ENCODE results near the gene SLC43A1.

Gene SLC43A1

DNA sequence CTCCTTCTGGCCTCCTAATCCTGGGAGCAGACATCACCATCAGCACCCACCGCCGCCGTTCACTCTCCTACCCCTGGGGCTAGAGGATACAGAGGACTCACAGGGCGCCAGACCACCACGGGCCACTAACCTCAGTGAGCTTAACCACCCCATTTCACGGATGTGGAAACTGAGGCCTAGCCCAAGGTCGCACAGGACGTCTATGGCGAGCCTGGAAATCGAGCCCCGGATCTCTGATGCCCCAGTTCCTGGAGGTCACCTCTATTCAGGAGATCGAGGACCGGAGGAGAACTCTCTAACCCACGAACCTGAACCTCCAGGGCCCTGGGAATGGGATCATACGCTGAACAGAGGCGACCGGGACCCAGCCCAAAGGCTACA is 14.7 kb upstream of the SLC43A1 start:
- H3K27ac ChIP-seq, result peak overlapping the region; percentile 41
- no peak for DNase-seq (ENCODE audit: low read depth, low spot score)

- H3K27ac ChIP-seq, result no peak overlapping the region
Observed at GRCh38 chr11:57529012-57529411, 13.5 kb upstream of the SLC43A1 start.

DNA sequence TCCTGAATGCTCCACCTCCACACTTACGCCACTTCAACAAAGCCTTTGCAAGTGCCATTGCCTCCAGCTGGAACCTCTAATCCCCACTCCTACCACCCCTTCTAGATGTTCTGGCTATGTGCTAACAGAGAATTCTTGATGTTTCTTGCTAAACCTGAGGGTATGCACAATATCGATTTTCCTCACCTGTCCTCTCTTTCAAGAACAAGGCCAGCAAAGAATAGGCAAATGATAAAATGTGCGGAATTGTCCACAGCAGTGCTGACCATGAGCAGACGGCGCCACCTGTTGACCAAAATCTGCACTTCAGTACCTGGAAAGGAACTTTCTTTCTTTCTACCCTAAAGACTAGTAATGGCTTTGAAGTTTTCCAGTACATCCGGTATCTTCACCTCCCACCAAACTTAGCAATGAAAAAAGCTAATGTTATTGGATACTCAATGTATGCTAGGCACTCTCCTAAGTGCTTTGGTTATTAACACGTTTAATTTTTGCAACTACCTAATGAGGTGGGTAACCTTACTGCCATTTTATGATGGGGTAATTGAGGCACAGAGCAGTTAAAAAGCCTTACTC is 11.6 kb upstream of the SLC43A1 start:
- DNase-seq (ENCODE audit: low read depth, low spot score), result no peak
- no peak overlapping the region for H3K27ac ChIP-seq

More at GRCh38 chr11:57529012-57529411, 13.5 kb upstream of the SLC43A1 start:
- no peak for DNase-seq (ENCODE audit: low read depth, low spot score)

- DNase-seq (ENCODE audit: low read depth, low spot score), result no peak
Observed at GRCh38 chr11:57523419-57523818, 7.9 kb upstream of the SLC43A1 start.

DNA sequence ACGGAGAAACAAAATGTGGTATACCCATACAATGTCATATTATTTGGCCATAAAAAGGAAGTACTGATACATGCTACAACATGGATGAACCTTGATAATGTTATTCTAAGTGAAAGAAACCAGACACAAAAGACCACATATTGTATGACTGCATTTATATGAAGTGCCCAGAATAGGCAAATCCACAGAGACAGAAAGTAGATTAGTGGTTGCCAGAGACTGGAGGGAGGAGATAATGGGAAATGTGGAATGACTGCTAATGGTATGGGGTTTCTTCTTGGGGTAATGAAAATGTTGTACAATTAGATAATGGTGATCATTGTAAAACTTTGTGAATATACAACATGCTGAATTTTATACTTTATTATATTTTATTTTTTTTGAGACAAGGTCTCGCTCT is 5.6 kb upstream of the SLC43A1 start:
- no peak for DNase-seq (ENCODE audit: low read depth, low spot score)
- no peak overlapping the region for H3K27ac ChIP-seq

More at GRCh38 chr11:57523419-57523818, 7.9 kb upstream of the SLC43A1 start:
- no peak overlapping the region for H3K27ac ChIP-seq

DNA sequence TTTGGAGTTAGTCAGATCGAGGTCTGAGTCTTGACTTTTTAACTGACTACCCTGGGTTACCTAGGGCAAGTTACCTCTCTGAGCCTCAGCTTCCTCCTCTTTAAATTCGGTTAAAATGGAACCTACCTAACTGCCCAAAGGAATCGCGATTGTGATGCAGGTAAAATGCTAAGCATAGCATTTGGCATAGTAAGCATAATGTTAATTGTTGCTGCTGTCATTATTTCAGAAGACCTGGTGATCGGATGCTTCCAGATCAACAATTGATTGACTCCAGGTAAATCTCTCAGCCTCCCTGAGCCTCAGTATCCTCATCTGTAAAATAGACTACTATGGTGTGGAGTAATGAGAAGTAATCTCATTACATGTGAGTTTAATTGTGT is 550 bp upstream of the SLC43A1 start:
- no peak for DNase-seq (ENCODE audit: low read depth, low spot score)

DNA sequence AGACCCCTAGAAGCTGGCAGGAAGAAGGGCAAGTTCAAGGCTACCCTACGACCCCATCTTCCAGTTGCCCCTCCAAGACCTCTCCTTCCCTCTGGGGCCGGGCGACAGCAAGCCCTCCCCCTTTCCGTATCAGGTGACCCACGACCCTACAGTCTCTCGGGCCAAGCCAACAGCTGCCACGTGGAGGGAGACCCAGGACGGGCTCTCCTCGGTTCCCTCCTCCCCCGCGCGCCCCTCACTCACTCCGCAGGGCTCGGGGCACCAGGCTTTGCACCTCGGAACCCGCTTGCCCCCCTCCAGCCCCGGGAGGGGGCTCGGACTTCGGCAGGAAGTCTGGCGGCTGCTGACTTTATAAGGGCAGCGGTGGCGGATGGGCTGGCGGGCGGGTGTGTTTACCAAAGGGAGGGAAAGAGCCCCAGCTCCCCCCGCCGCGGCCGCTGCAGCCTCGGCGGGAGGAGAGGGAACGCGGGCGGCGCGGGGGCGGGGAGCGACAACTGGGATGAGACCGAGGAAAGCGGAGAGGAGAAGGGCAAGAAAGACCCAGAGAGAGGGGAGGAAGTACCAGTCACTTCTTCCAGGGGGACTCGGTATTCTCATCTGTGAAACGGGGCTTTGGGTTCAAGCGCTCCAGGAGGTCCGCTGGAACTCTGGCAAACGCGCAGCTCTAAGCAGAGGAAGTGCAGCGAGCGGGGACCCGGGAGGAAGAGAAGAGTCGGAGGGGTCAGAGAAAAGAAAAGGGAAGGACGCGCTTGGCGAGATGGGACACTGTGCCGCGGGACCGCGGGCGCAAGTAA is 767 bp downstream of the SLC43A1 start:
- H3K27ac ChIP-seq, result no peak overlapping the region
- DNase-seq (ENCODE audit: low read depth, low spot score), result no peak

More for the DNA sequence above, 550 bp upstream of the SLC43A1 start:
- H3K27ac ChIP-seq, result no peak overlapping the region

GRCh38 chr11:57513911-57514537 is 1.5 kb downstream of the SLC43A1 start:
- no peak overlapping the region for H3K27ac ChIP-seq
- no peak for DNase-seq (ENCODE audit: low read depth, low spot score)

DNA sequence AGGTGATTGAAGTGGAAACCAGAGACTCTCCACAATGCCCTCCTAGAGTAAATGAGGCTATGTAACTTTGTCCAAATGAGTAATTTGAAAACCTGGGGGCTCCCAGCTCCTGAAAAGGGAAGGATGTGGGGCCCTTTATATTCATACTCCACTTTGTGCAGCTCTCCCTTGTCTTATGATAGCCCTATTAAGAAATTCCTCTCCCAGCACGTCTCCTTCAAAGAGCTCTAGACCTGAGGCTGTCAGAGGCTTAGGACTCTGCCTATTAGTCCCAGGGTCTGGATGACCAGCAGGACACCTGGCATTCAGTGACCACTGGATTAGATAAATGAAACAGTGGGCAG is 2.1 kb downstream of the SLC43A1 start:
- no peak overlapping the region for H3K27ac ChIP-seq

DNA sequence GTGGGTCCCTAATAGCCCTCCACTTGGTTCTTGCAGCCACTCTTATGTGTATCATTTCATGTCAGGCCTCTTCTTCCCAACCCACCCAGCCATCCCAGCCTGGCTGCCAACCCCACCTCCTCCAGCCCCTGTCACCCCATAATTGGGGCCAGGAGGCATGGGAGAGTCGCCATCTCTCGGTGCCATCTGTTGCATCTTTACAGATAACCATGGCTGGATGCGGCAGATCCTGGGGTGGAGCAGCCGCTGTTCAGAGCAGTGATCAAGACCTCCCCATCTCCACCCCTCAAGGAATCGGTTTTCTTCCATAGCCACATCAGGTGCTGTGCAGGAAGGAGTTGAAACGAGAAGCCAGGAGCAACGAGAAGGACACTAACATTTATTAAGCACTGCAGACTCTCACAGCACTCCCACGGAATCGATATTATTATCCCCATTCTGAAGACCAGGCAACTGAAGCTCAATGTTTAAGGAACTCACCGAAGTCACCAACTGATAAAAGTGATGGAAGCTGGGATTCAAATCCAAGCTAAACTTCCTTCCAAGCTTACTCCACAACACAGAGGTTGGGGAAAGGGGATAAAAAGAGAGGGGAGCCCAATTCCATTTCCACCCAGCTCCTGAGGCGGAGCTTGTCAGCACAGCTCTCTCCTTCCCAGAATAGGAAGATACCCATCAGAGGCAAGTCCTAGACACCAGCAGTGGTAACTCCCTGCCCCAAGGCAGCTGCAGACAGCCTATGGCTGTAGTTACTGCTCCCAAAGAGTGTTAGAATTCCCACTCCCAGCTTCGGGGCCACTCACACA is 2.7 kb downstream of the SLC43A1 start:
- no peak for DNase-seq (ENCODE audit: low read depth, low spot score)
- H3K27ac ChIP-seq, result no peak overlapping the region

More for the DNA sequence above, 2.1 kb downstream of the SLC43A1 start:
- no peak for DNase-seq (ENCODE audit: low read depth, low spot score)

DNA sequence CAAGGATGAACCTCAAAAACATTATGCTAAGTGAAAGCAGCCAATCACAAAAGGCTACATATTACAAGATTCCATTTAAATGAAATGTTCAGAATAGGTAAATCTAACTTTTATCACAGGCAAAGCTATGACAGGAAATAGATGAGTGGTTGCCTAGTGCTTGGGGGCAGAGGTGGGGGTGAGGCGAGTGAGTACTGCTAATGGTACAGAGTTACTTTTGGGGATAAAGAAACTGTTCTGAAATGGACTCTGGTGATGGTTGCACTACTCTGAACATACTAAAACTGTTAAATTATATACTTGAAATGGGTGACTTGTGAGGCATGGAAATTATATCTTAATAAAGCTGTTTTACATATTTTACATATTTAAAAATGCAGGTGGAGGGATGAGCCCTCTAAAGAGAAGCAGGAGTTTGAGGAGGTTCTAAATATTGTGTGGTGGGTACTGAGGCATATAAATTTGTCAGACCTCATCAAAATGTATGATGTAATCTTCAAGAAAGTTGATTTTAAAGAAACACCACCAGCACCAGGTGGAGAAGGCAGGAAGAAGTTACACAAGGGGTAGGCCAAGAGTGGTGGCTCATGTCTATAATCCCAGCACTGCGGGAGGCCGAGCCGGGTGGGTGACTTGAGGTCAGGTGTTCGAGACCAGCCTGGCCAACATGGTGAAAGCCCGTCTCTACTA is 3.6 kb downstream of the SLC43A1 start:
- H3K27ac ChIP-seq, result no peak overlapping the region
- no peak for DNase-seq (ENCODE audit: low read depth, low spot score)

DNA sequence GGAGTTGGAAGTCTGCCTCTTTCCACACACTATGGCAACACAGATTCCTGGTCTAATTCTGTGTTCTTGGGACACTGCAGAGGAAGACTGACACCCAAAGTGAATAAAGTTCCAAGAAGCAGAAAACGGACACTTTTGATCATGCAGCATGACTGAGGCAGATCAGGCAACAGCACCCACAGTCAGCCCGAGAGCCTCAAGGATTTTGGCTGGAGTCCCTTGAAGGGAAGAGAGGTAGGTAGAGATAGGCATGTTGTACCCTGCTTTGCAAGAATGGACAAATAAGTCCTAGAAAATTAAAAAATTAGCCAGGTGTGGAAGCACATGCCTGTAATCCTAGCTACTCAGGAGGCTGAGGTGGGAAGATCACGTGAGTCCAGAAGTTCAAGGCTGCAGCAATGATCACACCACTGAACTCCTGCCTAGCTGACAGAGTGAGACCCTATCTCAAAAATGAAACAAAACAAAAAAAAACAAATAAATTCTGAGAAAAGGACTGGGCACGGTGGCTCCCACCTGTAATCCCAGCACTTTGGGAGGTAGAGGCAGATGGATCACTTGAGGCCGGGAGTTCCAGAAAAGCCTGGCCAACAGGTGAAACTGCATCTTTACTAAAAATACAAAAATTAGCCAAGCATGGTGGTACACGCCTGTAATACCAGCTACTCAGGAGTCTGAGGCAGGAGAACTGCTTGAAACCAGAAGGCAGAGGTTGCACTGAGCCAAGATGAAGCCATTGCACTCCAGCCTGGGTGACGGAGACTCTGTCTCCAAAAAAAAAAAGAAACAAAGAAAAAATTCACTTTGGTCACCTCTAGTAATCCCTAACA is 6.9 kb downstream of the SLC43A1 start:
- no peak overlapping the region for H3K27ac ChIP-seq
- no peak for DNase-seq (ENCODE audit: low read depth, low spot score)

- H3K27ac ChIP-seq, result no peak overlapping the region
- DNase-seq (ENCODE audit: low read depth, low spot score), result no peak
Observed at GRCh38 chr11:57506522-57506921, 9.0 kb downstream of the SLC43A1 start.

DNA sequence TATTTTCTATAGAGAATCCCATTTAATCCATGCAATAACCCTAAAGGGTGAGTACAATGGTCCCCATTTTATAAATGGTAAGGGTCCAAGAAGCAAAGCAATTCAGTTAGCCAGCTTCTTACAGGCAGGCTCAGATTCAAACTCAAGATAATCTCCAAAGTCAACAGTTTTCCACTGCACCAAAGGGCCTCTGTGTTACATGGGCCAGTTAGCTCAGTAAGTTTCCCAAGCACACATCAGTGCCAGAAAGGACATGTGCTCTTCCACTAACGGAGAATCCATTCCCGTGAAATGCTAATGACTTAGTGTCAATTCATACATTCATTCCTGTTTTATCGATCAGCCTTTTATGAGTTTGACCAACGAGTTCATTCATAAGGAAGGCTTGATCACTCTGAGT is 11.0 kb downstream of the SLC43A1 start:
- no peak for DNase-seq (ENCODE audit: low read depth, low spot score)
- no peak overlapping the region for H3K27ac ChIP-seq

- DNase-seq (ENCODE audit: low read depth, low spot score), result no peak
- H3K27ac ChIP-seq, result no peak overlapping the region
Observed at GRCh38 chr11:57502870-57503269, 12.6 kb downstream of the SLC43A1 start.

DNA sequence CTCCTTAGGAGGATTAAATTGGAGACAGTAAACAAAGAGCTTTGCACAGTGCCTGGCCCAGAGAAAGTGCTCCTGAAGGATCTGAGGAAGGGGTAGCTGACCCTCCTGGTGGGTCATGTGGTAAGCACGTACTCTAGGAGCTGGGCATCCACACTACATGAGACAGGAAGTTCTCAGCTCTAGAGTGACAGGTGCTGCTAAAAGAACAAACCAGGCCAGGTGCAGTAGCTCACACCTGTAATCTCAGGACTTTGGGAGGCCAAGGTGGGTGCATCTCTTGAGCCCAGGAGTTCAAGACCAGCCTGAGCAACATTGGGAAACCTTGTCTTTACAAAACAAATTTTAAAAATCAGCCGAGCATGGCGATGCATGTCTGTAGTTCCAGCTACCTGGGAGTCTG is 13.1 kb downstream of the SLC43A1 start:
- H3K27ac ChIP-seq, result no peak overlapping the region
- no peak for DNase-seq (ENCODE audit: low read depth, low spot score)

DNA sequence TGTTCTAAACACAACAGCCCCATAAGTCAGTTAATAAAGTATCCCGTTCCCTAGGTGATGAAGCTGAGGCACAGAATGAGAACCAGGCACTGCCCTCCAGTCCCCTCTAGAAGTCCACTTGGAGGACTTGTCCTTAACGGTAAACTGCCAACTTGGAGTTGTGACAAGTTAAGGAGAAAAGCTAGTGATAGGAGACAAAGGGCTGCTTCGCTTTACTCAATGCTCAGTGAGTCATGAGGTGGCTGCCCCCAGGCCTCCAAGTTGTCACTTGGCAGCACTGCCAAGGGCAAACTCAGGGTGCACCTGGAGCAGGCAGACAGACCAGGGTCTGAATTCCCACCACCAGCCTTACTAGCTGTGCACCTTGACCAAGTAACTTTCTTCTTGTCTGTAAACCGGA is 13.5 kb downstream of the SLC43A1 start:
- H3K27ac ChIP-seq, result no peak overlapping the region
- no peak for DNase-seq (ENCODE audit: low read depth, low spot score)

GRCh38 chr11:57500926-57501325 is 14.6 kb downstream of the SLC43A1 start:
- no peak overlapping the region for H3K27ac ChIP-seq
- DNase-seq (ENCODE audit: low read depth, low spot score), result no peak

DNA sequence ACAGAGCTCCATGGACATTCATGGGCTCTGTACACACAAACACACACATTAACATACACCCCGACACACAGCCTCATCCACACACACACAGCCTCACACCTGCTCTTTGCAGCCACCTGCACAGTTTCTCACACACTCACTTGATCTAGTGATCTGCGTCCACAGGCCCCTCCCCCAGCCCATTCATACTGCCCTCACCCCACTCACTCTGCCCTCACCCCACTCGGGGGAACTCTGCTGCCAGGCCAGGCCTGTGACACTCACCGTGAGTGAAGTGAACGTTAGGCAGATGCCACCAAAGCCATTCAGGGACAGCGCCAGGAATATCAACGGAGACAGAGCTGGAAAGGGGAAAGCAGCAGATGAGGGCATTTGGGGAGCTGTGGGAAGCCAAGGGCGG is 15.0 kb downstream of the SLC43A1 start:
- no peak overlapping the region for H3K27ac ChIP-seq
- no peak for DNase-seq (ENCODE audit: low read depth, low spot score)
